ENCODE results near the gene FBXL17.

GRCh38 chr5:108280248-108280647 lies 101.7 kb downstream of the FBXL17 start:
- TF ChIP-seq CTCF (IDR thresholded peaks at IDR 0.05) (no peak), ESRRA (IDR thresholded peaks at IDR 0.05; ENCODE audit: borderline replicate concordance, low read length) (no peak), CEBPB (IDR thresholded peaks at IDR 0.05) (no peak), RFX5 (IDR thresholded peaks at IDR 0.05) (no peak), SMC3 (IDR thresholded peaks at IDR 0.05) (no peak), JUN (IDR thresholded peaks at IDR 0.05) (no peak), REST (IDR thresholded peaks at IDR 0.05) (no peak), MYC (IDR thresholded peaks at IDR 0.05; ENCODE audit: borderline replicate concordance, low read length) (no peak), FOSL2 (IDR thresholded peaks at IDR 0.05) (no peak), FOSL2 (CRISPR knock-in tag; IDR thresholded peaks at IDR 0.05) (no peak), RCOR1 (IDR thresholded peaks at IDR 0.05; ENCODE audit: low read depth, low read length) (no peak), NR3C1 (IDR thresholded peaks at IDR 0.05) (no peak), CHD2 (IDR thresholded peaks at IDR 0.05; ENCODE audit: low read length, partially characterized antibody) (no peak)

Measured in A549 (cell line).